HL-60 (cell line): ENCODE data around the gene FRMPD2.

Experiments
- DNase-seq, 2 experiments: peaks; one replicate each; pipeline ENCODE4 v3.0.0-alpha.2; 2010 to 2020; ENCODE audit warnings: low read depth in 1 of 2, low spot score in 1 of 2
- H3K27ac ChIP-seq: fragments of 250-450 bp; sonication (Bioruptor Pico); replicated peaks from 2 replicates; pipeline ENCODE4 v1.5.1; 2020; ENCODE audit warnings: mild to moderate bottlenecking, moderate library complexity
- H3K27me3 ChIP-seq: fragments of 250-450 bp; sonication (Bioruptor Pico); 2 replicates; pipeline ENCODE4 v1.5.1; 2021; ENCODE audit warnings: mild to moderate bottlenecking, moderate library complexity; ENCODE audit not compliant: insufficient read depth, poor library complexity, severe bottlenecking
- H3K4me3 ChIP-seq: replicated peaks from 2 replicates; pipeline ENCODE4 v1.5.1; 2011; ENCODE audit warnings: mild to moderate bottlenecking, control low read depth, low read length; ENCODE audit not compliant: insufficient read depth
- GABPA ChIP-seq: IDR thresholded peaks from 2 replicates; pipeline ENCODE4 v1.6.1; 2012; ENCODE audit warnings: low read depth
- POLR2AphosphoS5 ChIP-seq: IDR thresholded peaks from 2 replicates; pipeline ENCODE4 v1.6.1; 2012; ENCODE audit warnings: low read depth
- SPI1 ChIP-seq: IDR thresholded peaks from 2 replicates; pipeline ENCODE4 v1.6.1; 2012; ENCODE audit warnings: low read depth, mild to moderate bottlenecking, borderline replicate concordance
- TF ChIP-seq, protein P1 (sequence below): IDR thresholded peaks from one replicate; pipeline ENCODE4 v1.5.1; 2011; ENCODE audit warnings: low read length, control low read depth, inconsistent platforms; ENCODE audit not compliant: insufficient read depth
- TF ChIP-seq, protein P2 (sequence below): IDR thresholded peaks from 2 replicates; pipeline ENCODE4 v1.6.1; 2012; ENCODE audit warnings: low read depth; ENCODE audit not compliant: insufficient replicate concordance

The FRMPD2 gene

DNA sequence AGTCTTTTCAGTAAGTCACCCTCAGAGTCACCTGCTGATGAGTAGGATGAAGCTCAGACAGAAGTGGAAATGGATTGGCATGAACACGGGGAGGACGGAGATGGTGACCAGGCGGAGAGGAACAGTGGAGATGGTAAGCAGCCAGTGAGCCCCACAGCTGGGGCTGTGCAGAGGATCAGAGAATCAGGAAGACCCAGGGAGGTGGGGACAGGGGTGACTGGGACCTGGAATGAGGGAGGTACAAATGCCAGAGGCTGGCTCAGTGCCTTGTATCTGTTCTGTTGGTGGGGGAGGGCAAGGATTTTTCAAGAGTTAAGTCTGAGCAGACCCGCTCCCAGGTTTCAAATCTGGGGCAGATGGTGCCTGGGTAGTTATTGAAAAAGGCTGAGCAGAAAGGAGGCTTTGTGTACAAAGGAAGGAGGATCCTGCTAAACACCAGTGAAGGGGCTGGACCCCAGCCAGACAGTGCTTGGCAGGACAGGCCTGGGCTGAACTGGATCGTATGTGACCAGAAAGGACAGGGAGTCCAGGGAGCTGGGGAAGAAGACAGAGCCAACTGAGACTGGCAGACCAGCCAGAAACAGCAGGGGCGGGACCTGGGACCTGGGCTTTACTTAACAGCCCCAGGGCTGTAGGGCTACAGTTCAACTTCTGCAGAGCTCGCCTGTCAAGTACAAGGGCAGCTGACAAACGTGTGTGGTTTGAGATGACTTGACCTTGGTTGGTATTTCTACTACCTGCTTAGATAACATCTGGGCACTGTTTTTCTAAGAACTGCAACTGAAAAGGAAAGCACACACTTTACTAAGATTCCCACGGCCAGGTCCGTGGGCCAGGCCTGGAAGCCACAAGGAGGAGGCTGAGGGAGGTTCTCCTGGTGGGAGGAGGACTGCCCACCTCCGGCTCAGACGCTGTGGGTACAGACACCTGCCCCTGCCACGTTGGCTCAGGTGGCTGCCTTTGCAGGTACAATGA, 13.2 kb upstream of the FRMPD2 start:
- no peak for DNase-seq
- TF ChIP-seq, protein P1, sequence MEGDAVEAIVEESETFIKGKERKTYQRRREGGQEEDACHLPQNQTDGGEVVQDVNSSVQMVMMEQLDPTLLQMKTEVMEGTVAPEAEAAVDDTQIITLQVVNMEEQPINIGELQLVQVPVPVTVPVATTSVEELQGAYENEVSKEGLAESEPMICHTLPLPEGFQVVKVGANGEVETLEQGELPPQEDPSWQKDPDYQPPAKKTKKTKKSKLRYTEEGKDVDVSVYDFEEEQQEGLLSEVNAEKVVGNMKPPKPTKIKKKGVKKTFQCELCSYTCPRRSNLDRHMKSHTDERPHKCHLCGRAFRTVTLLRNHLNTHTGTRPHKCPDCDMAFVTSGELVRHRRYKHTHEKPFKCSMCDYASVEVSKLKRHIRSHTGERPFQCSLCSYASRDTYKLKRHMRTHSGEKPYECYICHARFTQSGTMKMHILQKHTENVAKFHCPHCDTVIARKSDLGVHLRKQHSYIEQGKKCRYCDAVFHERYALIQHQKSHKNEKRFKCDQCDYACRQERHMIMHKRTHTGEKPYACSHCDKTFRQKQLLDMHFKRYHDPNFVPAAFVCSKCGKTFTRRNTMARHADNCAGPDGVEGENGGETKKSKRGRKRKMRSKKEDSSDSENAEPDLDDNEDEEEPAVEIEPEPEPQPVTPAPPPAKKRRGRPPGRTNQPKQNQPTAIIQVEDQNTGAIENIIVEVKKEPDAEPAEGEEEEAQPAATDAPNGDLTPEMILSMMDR, result no peak
- TF ChIP-seq GABPA (no peak), SPI1 (no peak), POLR2AphosphoS5 (no peak)
- TF ChIP-seq, protein P2, sequence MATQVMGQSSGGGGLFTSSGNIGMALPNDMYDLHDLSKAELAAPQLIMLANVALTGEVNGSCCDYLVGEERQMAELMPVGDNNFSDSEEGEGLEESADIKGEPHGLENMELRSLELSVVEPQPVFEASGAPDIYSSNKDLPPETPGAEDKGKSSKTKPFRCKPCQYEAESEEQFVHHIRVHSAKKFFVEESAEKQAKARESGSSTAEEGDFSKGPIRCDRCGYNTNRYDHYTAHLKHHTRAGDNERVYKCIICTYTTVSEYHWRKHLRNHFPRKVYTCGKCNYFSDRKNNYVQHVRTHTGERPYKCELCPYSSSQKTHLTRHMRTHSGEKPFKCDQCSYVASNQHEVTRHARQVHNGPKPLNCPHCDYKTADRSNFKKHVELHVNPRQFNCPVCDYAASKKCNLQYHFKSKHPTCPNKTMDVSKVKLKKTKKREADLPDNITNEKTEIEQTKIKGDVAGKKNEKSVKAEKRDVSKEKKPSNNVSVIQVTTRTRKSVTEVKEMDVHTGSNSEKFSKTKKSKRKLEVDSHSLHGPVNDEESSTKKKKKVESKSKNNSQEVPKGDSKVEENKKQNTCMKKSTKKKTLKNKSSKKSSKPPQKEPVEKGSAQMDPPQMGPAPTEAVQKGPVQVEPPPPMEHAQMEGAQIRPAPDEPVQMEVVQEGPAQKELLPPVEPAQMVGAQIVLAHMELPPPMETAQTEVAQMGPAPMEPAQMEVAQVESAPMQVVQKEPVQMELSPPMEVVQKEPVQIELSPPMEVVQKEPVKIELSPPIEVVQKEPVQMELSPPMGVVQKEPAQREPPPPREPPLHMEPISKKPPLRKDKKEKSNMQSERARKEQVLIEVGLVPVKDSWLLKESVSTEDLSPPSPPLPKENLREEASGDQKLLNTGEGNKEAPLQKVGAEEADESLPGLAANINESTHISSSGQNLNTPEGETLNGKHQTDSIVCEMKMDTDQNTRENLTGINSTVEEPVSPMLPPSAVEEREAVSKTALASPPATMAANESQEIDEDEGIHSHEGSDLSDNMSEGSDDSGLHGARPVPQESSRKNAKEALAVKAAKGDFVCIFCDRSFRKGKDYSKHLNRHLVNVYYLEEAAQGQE, result no peak
- no peaks in the 10 kb centered on the region for H3K27me3 ChIP-seq
- H3K4me3 ChIP-seq, result no peak overlapping the region
- H3K27ac ChIP-seq, result no peak overlapping the region

DNA sequence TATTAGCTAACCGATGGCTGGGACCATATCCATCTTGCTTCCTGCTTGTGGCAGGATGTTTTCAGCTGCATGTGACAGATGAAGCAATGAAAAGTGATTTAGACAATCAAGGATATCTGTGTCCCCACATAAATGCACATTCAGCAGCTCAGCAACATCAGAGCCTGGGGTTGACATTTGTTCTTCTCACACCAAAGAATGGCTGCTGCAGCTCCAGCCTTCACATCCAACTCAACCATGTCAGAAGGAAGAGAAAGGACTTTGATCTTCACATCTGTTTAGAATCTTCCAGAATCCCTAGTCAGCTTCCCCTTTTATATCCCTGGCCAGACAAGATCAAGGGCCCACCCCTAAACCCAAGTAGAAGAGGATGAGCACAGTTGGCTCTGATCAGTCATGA, 11.9 kb upstream of the FRMPD2 start:
- Histone ChIP-seq H3K4me3 (no peak overlapping the region), H3K27me3 (no peaks in the 10 kb centered on the region), H3K27ac (no peak overlapping the region)
- DNase-seq, result no peak
- TF ChIP-seq POLR2AphosphoS5, result no peak
- no peak for TF ChIP-seq GABPA
- TF ChIP-seq, protein P2, result no peak
- TF ChIP-seq, protein P1, result no peak
- TF ChIP-seq SPI1, result no peak

DNA sequence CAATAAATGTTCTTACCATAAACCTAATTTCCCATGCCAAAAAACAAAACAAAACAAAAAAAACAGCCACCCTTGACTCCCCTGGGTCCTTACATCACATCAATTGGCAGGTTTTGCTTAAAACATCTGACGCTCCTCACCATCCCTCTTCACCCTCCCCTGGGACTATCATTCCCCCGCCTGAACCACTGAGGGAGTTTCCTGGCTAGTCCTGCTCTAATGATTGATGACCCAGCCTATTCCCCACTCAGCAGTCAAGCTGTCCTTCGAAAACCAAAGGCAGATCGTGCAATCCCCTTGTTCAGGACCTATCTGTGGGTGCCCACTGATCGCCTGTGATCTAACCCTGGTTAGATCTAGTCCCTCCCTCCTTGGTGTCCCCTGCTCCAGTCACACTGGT, 11.2 kb upstream of the FRMPD2 start:
- no peak for DNase-seq
- Histone ChIP-seq H3K4me3 (no peak overlapping the region), H3K27me3 (no peaks in the 10 kb centered on the region), H3K27ac (no peak overlapping the region)
- TF ChIP-seq, protein P1, result no peak
- TF ChIP-seq, protein P2, result no peak
- TF ChIP-seq SPI1 (no peak), POLR2AphosphoS5 (no peak), GABPA (no peak)
